GM19328 (cell line): ENCODE data around the gene RAMACL.
"Not testable (repeated sequence)": the region's sequence is repeated elsewhere in the genome, so short reads cannot be mapped to it uniquely, and the experiment has no call there.

ENCODE experiments used
- ATAC-seq: cut with Tn5 transposase; IDR thresholded peaks from one replicate; pipeline ENCODE4 v1.9.1; 2021; ENCODE audit warnings: mild to moderate bottlenecking, moderate library complexity; ENCODE audit not compliant: unreplicated experiment

Gene RAMACL

DNA sequence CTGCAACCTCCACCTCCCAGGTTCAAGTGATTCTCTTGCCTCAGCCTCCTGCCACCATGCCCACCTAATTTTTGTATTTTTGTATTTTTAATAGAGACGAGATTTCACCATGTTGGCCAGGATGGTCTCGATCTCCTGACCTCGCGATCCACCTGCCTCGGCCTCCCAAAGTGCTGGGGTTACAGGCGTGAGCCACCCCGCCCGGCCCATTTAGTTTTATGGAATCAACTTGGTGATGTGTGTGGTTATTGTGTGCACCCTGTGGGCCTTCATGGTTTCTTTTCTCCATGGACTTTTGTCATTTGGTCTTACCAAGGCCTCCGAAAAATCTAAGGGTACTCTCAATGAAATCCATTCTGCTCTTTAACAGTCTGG, 47.5 kb downstream of the RAMACL start:
- not testable (repeated sequence) for ATAC-seq

DNA sequence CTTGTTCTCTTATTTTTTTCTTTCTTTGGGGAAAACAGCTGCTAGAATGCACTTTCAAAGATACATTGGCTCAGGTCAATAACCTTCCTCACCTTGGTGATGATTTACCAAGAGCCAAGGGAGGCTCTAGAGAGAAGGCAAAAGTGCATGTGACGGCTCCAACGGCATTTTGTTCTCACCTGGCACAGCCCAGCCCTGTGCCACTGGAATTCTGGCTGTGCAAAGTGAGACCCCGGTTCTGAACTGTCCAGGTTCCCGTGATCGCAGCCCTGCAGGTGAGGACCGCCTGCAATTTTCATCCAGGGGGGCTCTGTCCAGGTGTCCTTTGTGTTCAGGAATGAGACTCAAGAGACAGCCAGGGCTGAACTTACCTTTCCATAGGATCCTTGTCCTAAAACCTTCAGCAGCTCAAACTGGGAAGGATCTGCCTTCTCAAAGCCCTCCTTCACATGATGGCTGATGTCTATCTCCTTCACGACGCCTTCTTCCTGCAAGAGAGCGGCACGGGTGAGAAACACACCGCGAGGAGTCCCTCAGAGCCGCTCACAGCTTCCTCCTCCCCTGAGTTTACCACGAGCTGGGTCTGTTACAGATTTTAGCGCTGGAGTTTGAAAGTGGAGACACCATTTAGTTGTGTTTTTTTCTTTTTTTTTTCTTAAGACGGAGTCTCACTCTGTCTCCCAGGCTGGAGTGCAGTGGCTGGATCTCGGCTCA, 48.0 kb downstream of the RAMACL start:
- no peak for ATAC-seq

DNA sequence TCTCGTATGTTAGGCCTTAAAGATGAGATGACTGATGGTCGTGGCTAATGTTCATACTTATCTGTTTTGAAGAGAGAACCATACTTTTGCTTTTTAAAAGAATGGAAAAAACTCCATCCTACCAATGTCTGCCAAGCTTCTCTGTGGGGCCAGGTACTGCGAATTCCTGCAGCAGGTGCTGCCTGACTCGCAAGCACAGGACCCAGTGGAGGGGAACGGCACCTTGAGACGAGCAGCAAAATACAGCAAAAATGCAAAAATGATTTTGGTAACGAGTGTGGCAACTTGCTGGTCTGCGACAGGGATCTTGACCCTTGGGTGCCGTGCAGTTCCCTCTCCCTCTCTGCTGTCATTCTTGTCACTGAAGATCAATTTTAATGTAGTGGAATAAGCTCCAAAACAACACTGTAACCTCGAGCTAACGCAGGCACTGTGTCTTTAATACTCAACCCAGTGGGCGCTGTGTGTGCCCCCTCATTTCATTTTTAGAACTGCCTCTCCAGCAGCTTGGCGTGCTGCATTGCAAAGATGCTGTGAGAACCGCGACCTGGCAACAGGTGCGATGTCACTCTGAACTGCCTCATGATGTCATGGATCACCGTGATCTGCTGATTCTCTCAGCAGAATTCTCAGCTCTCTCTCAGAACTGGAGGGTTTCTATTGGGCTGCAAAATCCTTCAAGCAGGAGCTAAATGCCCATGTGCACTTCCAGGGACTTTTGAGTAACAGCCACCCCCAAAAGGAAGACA, 51.6 kb downstream of the RAMACL start:
- no peak for ATAC-seq

DNA sequence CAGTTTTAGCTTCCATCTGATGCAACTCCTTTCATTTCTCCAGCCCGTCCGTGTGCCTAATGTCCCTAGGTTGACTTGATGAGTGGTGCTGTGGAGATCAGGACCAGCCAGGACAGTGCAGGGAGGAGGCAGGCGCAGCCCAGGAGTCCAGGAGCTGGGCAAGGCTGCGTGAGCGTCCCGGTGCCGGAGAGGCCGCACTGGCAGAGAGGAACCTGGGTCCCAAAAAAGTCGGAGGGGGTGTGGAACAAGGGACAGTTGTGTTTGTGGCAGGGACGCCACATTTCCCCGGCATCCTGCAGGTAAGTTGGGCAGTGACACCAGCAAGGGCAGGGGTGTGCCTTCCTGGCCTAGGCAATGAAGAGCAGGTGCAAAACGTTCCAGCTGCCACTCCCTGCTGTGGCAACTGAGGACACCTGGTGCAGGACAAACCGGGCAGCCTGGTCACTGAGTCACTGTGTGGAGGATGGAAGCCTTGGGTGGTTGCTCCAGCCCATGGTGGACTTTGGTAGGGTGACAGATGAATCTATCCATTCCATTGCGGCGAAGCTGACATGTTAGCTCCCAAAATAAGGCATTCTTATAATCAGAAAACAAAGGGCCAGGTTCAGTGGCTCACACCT, 53.2 kb downstream of the RAMACL start:
- no peak for ATAC-seq
